ENCODE results near the gene KRTAP5-2. TPM values are rescaled to one million over a fixed set of nuclear protein-coding genes. Genes with fewer than 3 reads are reported as not detected.
A peak's percentile ranks its signal among the peaks of the same experiment; 100 is the strongest.

Gene KRTAP5-2
- total RNA-seq, 4 donors from 2014 or later, result 1.7 to 12.0 (median 4.6) TPM; not detected in 1

GRCh38 chr11:1557051-1557884, 40.8 kb downstream of the KRTAP5-2 start:
- DNase-seq (ENCODE audit: low spot score in 2 of 2), result peak in 1 of 2 donors; percentile 48
- no peak overlapping the region for H3K4me3 ChIP-seq
- no peak overlapping the region for H3K27ac ChIP-seq
- H3K9me3 ChIP-seq, result no peaks in the 10 kb centered on the region
- 97% methylated on average over 17 of the region's 74 CpGs for WGBS
- TF ChIP-seq POLR2A (IDR thresholded peaks at IDR 0.05) (no peak), EP300 (IDR thresholded peaks at IDR 0.05) (no peak), CTCF (IDR thresholded peaks at IDR 0.05) (no peak), POLR2AphosphoS5 (IDR thresholded peaks at IDR 0.05) (no peak)
- peaks cover 9% of the 10 kb centered on the region for H3K27me3 ChIP-seq
- peaks cover 7% of the 10 kb centered on the region for H3K36me3 ChIP-seq
- peaks cover 31% of the 10 kb centered on the region for H3K4me1 ChIP-seq

- TF ChIP-seq POLR2AphosphoS5 (IDR thresholded peaks at IDR 0.05) (no peak), CTCF (IDR thresholded peaks at IDR 0.05) (no peak), POLR2A (IDR thresholded peaks at IDR 0.05) (no peak), EP300 (IDR thresholded peaks at IDR 0.05) (no peak)
- Histone ChIP-seq H3K36me3 (peaks cover 7% of the 10 kb centered on the region), H3K27ac (no peak overlapping the region), H3K4me1 (peaks cover 26% of the 10 kb centered on the region), H3K4me3 (no peak overlapping the region), H3K9me3 (no peaks in the 10 kb centered on the region), H3K27me3 (peaks cover 11% of the 10 kb centered on the region)
- WGBS, result 86% methylated on average over 51 of the region's 63 CpGs
- DNase-seq (ENCODE audit: low spot score in 2 of 2), result peak in 1 of 2 donors; percentile 38
These were observed 41.7 kb downstream of the KRTAP5-2 start for GRCh38 chr11:1556278-1556902.

GRCh38 chr11:1555713-1556153, 42.4 kb downstream of the KRTAP5-2 start:
- Histone ChIP-seq H3K36me3 (peaks cover 7% of the 10 kb centered on the region), H3K9me3 (no peaks in the 10 kb centered on the region), H3K27ac (no peak overlapping the region), H3K4me1 (peaks cover 26% of the 10 kb centered on the region), H3K4me3 (no peak overlapping the region), H3K27me3 (peaks cover 11% of the 10 kb centered on the region)
- TF ChIP-seq POLR2AphosphoS5 (IDR thresholded peaks at IDR 0.05), result no peak
- DNase-seq (ENCODE audit: low spot score in 2 of 2), result peak in 1 of 2 donors; percentile 49
- WGBS, result 89% methylated on average over 8 of the region's 9 CpGs

GRCh38 chr11:1554981-1555712, 42.9 kb downstream of the KRTAP5-2 start:
- no peak overlapping the region for H3K27ac ChIP-seq
- no peaks in the 10 kb centered on the region for H3K9me3 ChIP-seq
- WGBS, result 80% methylated on average over 4 of the region's 13 CpGs
- H3K36me3 ChIP-seq, result peaks cover 7% of the 10 kb centered on the region
- peak in 1 of 2 donors; percentile 57 for DNase-seq (ENCODE audit: low spot score in 2 of 2)
- no peak overlapping the region for H3K4me3 ChIP-seq
- TF ChIP-seq CTCF (IDR thresholded peaks at IDR 0.05) (no peak), EP300 (IDR thresholded peaks at IDR 0.05) (no peak)
- peaks cover 11% of the 10 kb centered on the region for H3K27me3 ChIP-seq
- peaks cover 26% of the 10 kb centered on the region for H3K4me1 ChIP-seq

- WGBS, result 52% methylated on average over 17 of the region's 20 CpGs
- DNase-seq (ENCODE audit: low spot score in 2 of 2), result no peak
These were observed 44.1 kb downstream of the KRTAP5-2 start for GRCh38 chr11:1553808-1554594.

More at GRCh38 chr11:1553808-1554594, 44.1 kb downstream of the KRTAP5-2 start:
- Histone ChIP-seq H3K4me1 (peaks cover 18% of the 10 kb centered on the region), H3K27ac (no peak overlapping the region), H3K9me3 (no peaks in the 10 kb centered on the region), H3K4me3 (no peak overlapping the region), H3K36me3 (peaks cover 7% of the 10 kb centered on the region), H3K27me3 (peaks cover 18% of the 10 kb centered on the region)
- no peak for TF ChIP-seq POLR2A (IDR thresholded peaks at IDR 0.05)
- TF ChIP-seq CTCF (IDR thresholded peaks at IDR 0.05), result no peak
- no peak for TF ChIP-seq EP300 (IDR thresholded peaks at IDR 0.05)
- no peak for TF ChIP-seq POLR2AphosphoS5 (IDR thresholded peaks at IDR 0.05)

All from suprapubic skin (tissue), 4 donors.